ENCODE measurements around the gene EVA1A. TPM values are rescaled to one million over a fixed set of nuclear protein-coding genes. Genes with fewer than 3 reads are reported as not detected.

The EVA1A gene
- total and polyA plus RNA-seq, 2 experiments from 2014 or later, result 4.6 to 7.9 TPM

- TF ChIP-seq EZH2 (IDR thresholded peaks at IDR 0.05; ENCODE audit: low read depth, unreplicated experiment), result no peak
- TF ChIP-seq POLR2AphosphoS5 (IDR thresholded peaks at IDR 0.05; ENCODE audit: low read depth), result no peak
- no peak for TF ChIP-seq CTCF (conservative IDR thresholded peaks at IDR 0.05; ENCODE audit: low read depth in 2 of 2)
These were observed 35.0 kb upstream of the EVA1A start (continued) for GRCh38 chr2:75595541-75596395.

GRCh38 chr2:75594596-75594995, 33.9 kb upstream of the EVA1A start:
- H3K36me3 ChIP-seq (ENCODE audit: insufficient read depth), result no peaks in the 10 kb centered on the region
- H3K27ac Mint-ChIP-seq, result no peak overlapping the region
- no peaks in the 10 kb centered on the region for H3K79me2 ChIP-seq (replicated peaks; ENCODE audit: insufficient read depth)
- H3K4me2 ChIP-seq, result no peak overlapping the region
- H3K4me3 ChIP-seq, result no peak overlapping the region
- H3K27me3 Mint-ChIP-seq (ENCODE audit: insufficient read depth, low read depth, poor library complexity), result peaks cover 3% of the 10 kb centered on the region
- H3F3A ChIP-seq (replicated peaks; ENCODE audit: low read depth), result no peaks in the 10 kb centered on the region
- no peak overlapping the region for H3K27ac ChIP-seq (ENCODE audit: low read depth)
- H3K9me2 ChIP-seq (ENCODE audit: insufficient read depth), result 0 out of 2 replicates have a peak, but pooled peaks cover under 1% of the 10 kb centered on the region
- H3K36me3 Mint-ChIP-seq (ENCODE audit: low read depth), result no peaks in the 10 kb centered on the region
- no peak overlapping the region for H3K4me3 Mint-ChIP-seq
- ATAC-seq (no peak), DNase-seq (ENCODE audit: low spot score) (no peak)
- no peak overlapping the region for H2AFZ ChIP-seq
- no peaks in the 10 kb centered on the region for H3K27me3 ChIP-seq (ENCODE audit: insufficient read depth)
- H4K20me1 ChIP-seq (replicated peaks; ENCODE audit: insufficient read depth), result no peaks in the 10 kb centered on the region
- H3K4me1 ChIP-seq (ENCODE audit: insufficient read depth), result no peaks in the 10 kb centered on the region
- no peak for TF ChIP-seq CREB1 (CRISPR knock-in tag; IDR thresholded peaks at IDR 0.05; ENCODE audit: low read depth)
- TF ChIP-seq, protein P1, sequence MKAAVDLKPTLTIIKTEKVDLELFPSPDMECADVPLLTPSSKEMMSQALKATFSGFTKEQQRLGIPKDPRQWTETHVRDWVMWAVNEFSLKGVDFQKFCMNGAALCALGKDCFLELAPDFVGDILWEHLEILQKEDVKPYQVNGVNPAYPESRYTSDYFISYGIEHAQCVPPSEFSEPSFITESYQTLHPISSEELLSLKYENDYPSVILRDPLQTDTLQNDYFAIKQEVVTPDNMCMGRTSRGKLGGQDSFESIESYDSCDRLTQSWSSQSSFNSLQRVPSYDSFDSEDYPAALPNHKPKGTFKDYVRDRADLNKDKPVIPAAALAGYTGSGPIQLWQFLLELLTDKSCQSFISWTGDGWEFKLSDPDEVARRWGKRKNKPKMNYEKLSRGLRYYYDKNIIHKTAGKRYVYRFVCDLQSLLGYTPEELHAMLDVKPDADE (IDR thresholded peaks at IDR 0.05), result no peak
- TF ChIP-seq ZNF331 (CRISPR knock-in tag; IDR thresholded peaks at IDR 0.05; ENCODE audit: low read depth), result no peak
- TF ChIP-seq REST (IDR thresholded peaks at IDR 0.05; ENCODE audit: unreplicated experiment), result no peak
- TF ChIP-seq NANOG (IDR thresholded peaks at IDR 0.05; ENCODE audit: borderline replicate concordance), result no peak
- no peak for TF ChIP-seq CTCF (conservative IDR thresholded peaks at IDR 0.05; ENCODE audit: low read depth in 2 of 2)
- no peak for TF ChIP-seq ZNF114 (CRISPR knock-in tag; IDR thresholded peaks at IDR 0.05)
- no peaks in the 10 kb centered on the region for H3K9me3 Mint-ChIP-seq
- H3K4me1 Mint-ChIP-seq, result peaks cover 6% of the 10 kb centered on the region; the same call in 1 of the 3 replicates
